ENCODE measurements around the gene CRISP2.

DNA sequence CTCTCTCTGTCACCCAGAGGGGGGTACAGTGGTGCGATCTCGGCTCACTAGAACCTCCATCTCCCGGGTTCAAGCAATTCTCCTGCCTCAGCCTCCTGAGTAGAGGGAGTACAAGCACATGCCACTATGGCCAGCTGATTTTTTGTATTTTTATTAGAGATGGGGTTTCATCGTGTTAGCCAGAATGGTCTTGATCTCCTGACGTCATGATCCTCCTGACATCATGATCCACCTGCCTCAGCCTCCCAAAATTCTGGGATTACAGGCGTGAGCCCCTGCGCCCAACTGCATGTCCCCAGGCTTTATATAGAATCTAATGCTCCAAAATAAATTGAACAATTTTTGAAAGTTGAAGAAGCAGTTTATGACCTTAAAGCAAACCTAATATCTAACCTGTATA is 7.0 kb upstream of the CRISP2 start:
- TF ChIP-seq, protein P1, sequence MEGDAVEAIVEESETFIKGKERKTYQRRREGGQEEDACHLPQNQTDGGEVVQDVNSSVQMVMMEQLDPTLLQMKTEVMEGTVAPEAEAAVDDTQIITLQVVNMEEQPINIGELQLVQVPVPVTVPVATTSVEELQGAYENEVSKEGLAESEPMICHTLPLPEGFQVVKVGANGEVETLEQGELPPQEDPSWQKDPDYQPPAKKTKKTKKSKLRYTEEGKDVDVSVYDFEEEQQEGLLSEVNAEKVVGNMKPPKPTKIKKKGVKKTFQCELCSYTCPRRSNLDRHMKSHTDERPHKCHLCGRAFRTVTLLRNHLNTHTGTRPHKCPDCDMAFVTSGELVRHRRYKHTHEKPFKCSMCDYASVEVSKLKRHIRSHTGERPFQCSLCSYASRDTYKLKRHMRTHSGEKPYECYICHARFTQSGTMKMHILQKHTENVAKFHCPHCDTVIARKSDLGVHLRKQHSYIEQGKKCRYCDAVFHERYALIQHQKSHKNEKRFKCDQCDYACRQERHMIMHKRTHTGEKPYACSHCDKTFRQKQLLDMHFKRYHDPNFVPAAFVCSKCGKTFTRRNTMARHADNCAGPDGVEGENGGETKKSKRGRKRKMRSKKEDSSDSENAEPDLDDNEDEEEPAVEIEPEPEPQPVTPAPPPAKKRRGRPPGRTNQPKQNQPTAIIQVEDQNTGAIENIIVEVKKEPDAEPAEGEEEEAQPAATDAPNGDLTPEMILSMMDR (conservative IDR thresholded peaks at IDR 0.05), result no peak
- TF ChIP-seq EZH2 (IDR thresholded peaks at IDR 0.05; ENCODE audit: low read depth), result no peak

Data from PC-9 (cell line).